GM10266 (cell line): ENCODE measurements around the gene ECI2.

Source experiments
- DNase-seq: peaks from one replicate; pipeline ENCODE4 v3.0.0; 2012; ENCODE audit errors: extremely low spot score
- TF ChIP-seq, protein P1 (sequence below): IDR thresholded peaks from 2 replicates; pipeline ENCODE4 v1.5.1; 2012; ENCODE audit warnings: mild to moderate bottlenecking, low read depth; ENCODE audit not compliant: control insufficient read depth, insufficient read depth; ENCODE audit errors: missing control alignments

Gene ECI2

DNA sequence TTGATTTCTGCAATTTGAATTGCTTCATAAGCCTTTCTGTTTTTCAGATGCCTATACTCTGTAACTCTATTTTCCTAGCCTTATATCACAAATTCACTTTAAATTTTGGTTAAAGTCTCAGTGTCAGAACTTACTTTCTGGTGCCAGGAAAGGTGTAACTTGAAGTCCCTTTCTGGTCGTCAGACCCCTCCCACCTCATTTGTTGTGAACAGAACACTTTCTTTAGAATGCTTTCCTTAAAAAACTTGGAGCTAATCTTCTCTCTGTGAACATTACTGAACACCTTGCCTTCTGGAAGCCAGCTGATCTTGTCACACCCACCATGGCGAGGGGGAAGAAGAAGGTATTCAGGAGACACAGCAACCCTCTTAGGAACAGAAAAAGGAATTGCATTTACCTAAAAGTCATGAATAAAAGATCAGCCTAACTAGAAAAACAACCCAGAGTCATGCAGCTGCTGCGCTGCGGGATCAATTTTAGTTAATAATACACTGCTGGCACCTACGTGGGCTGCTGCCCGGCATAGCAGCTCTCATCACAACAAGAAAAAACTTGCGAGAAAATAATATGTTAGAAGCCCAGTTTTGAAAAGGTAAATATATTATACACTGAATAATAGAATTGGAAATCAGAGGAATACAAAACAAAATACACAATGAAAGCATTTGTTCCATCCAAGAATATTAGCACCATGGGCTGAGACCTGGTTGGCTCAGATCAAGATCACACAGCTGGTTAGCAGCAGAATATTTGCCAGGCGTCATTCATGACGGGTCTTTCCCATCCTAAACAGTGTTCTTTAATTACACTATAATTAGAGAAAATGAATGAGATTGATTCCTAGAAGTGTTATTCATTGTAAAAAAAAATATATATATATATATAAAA, 50.7 kb downstream of the ECI2 start:
- DNase-seq: no peak
- TF ChIP-seq, protein P1, sequence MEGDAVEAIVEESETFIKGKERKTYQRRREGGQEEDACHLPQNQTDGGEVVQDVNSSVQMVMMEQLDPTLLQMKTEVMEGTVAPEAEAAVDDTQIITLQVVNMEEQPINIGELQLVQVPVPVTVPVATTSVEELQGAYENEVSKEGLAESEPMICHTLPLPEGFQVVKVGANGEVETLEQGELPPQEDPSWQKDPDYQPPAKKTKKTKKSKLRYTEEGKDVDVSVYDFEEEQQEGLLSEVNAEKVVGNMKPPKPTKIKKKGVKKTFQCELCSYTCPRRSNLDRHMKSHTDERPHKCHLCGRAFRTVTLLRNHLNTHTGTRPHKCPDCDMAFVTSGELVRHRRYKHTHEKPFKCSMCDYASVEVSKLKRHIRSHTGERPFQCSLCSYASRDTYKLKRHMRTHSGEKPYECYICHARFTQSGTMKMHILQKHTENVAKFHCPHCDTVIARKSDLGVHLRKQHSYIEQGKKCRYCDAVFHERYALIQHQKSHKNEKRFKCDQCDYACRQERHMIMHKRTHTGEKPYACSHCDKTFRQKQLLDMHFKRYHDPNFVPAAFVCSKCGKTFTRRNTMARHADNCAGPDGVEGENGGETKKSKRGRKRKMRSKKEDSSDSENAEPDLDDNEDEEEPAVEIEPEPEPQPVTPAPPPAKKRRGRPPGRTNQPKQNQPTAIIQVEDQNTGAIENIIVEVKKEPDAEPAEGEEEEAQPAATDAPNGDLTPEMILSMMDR: no peak

GRCh38 chr6:4078691-4079471, 56.5 kb downstream of the ECI2 start, which contains the start of gene FAM217A:
Gene FAM217A (minus strand): TSS chr6:4079137. CDS start chr6:4077414, 1,723 bp downstream.
- DNase-seq: no peak

GRCh38 chr6:4074478-4075235, 60.7 kb downstream of the ECI2 start:
- DNase-seq: no peak
- TF ChIP-seq, protein P1: no peak

More at GRCh38 chr6:4078691-4079471, 56.5 kb downstream of the ECI2 start, which contains the start of gene FAM217A:
- TF ChIP-seq, protein P1: no peak

DNA sequence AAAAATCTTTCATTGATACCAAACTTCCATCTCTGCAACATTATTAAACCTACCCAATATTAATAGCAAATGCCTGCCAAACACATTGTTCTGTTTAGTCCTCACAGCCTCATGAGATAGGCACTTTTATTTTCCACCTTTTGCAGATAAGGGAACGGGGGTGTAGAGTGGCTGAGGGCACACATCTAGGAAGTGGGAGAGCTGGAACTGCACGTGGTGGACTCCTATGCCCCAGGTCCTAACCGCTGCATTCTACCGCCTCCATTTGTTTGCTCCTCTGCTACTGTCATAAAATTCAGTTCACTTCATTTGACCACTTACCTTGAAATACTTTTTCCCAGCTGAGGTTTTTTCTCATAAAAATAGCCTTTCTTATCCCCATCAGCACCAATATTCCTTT, 64.0 kb downstream of the ECI2 start:
- no peak for DNase-seq
- TF ChIP-seq, protein P1: no peak

- DNase-seq: no peak
- TF ChIP-seq, protein P1: no peak
Observed at GRCh38 chr6:4069199-4069598, 66.2 kb downstream of the ECI2 start.

DNA sequence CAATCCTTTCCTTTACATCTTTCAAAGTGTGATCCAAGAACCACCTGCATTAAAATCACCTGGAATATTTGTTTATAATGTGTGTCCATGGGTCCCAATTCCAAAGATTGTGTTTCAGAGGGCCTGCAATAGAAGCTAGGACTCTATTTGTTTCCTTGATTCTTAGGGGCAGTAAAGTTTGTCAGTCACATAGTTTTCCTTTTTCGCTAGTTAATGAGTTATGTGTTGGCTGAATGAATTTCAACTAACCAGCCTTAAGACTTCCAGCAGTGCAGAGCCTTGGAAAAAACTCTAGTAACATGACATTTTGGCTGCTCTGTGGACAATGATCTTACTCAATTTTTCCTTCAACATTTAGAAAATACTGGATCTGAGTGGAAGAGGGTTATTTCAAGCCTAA, 67.7 kb downstream of the ECI2 start:
- TF ChIP-seq, protein P1: no peak
- DNase-seq: no peak
